Right forelimb (tissue), 1 donor: ENCODE data around the gene TADA2B.
"Not testable (repeated sequence)": the region's sequence is repeated elsewhere in the genome, so short reads cannot be mapped to it uniquely, and the experiment has no call there.

Experiments used
- DNase-seq: peaks from one replicate; pipeline ENCODE4 v3.0.0-alpha.2; 2018

Gene TADA2B

GRCh38 chr4:7083597-7084563 is 40.7 kb downstream of the TADA2B start:
- DNase-seq, result no peak

DNA sequence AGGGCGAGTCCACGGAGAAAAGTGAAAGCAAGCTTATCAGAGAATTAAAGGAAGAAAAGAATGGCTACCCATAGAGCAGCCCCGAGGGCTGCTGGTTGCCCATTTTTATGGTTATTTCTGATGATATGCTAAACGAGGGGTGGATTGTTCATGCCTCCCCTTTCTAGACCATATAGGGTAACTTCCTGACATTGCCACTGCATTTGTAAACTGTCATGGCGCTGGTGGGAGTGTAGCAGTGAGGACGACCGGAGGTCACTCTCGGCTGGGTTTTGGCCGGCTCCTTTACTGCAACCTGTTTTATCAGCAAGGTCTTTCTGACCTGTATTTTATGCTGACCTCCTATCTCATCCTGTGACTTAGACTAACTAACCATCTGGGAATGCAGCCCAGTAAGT is 41.4 kb downstream of the TADA2B start:
- not testable (repeated sequence) for DNase-seq

- no peak for DNase-seq
These were observed 43.2 kb downstream of the TADA2B start for GRCh38 chr4:7086384-7086783.

- DNase-seq, result no peak
These were observed 43.9 kb downstream of the TADA2B start for GRCh38 chr4:7087036-7087435.

DNA sequence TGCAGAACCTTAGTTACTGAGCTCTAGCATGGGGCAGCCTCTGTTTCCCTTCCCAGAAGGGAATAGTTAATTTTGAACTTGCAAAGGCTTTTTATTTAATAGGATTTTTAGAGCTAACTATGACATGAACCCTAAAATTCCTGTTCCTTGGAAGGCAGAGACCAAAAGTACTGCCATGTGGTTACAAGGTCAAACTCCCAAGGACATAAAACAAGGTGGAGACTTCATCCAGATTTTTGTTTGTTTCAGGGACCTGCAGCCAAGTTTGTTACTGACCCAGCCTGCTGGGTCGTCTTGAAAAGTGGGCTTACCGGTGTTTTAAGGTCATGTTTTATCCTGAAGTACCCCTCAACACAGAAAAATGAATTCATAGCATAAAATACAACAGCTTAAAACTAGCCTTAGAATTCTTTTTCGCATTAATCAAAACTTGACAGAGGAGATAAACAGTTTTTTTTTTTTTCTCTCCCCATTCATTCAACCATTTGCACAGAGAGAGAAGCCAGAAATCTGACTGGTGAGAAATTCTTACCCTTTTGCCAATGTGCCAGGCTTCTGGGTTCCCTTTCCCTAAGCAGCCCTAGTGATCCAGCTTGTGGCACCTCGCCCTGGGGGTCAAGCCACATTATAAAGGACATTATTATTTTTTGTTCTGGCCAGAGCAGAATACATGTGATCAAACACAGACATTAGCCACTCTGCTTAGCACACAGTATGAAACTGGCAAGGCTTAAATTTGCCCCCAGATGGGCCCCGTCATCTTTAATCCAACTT is 46.2 kb downstream of the TADA2B start:
- no peak for DNase-seq

DNA sequence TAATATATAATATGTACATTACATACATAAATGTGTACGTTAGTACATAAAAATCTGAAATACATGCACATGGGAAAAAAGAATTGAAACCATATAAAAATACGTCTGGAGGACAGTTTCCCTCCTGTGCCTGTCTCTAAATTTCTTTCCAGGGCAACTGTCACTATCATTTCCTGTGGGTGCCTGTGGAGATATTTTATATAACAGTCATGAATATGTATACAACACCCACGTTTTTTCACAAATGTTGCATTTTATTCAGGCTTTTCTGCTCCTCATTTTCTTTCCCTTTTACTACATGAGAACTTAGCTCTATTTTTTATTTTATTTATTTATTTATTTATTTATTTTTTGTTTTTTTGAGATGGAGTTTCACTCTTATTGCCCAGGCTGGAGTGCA is 48.9 kb downstream of the TADA2B start:
- no peak for DNase-seq

DNA sequence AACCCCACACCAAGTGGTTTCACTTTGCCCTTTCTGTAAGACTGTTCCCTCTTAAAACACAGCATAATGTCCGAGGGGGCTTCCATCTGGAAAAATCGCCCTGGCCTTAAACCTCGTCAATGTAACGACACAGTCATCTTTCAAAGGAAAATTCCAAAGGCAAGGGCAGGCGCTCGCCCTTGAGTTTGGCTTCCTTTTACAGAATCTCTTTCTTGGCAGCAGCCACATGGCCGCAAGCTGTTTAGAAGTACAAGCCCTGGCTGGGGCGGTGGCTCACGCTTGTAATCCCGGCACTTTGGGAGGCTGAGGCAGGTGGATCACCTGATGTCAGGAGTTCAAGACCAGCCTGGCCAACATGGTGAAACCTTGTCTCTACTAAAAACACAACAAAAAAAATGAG is 51.7 kb downstream of the TADA2B start:
- no peak for DNase-seq

GRCh38 chr4:7095611-7096155 is 52.5 kb downstream of the TADA2B start:
- DNase-seq, result no peak

DNA sequence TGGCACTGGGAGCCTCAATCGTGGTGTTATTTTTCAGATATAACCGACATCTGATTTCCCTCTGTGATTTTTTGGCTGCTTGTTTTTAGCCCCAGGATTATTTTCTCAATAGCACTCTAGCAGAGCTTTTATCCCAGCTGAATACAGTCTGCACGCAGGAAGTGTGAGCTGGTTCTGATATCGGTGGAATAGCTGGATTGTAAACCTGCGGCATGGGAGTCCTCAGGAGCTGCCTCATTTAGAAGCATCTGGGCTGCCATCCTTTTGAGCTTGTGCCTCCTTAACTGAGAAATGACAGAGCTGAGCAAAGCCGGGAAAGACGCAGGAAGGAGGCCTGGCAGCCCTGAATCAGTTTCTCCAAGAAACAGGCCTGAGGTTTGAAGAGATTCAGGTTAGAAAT is 53.1 kb downstream of the TADA2B start:
- DNase-seq, result no peak

DNA sequence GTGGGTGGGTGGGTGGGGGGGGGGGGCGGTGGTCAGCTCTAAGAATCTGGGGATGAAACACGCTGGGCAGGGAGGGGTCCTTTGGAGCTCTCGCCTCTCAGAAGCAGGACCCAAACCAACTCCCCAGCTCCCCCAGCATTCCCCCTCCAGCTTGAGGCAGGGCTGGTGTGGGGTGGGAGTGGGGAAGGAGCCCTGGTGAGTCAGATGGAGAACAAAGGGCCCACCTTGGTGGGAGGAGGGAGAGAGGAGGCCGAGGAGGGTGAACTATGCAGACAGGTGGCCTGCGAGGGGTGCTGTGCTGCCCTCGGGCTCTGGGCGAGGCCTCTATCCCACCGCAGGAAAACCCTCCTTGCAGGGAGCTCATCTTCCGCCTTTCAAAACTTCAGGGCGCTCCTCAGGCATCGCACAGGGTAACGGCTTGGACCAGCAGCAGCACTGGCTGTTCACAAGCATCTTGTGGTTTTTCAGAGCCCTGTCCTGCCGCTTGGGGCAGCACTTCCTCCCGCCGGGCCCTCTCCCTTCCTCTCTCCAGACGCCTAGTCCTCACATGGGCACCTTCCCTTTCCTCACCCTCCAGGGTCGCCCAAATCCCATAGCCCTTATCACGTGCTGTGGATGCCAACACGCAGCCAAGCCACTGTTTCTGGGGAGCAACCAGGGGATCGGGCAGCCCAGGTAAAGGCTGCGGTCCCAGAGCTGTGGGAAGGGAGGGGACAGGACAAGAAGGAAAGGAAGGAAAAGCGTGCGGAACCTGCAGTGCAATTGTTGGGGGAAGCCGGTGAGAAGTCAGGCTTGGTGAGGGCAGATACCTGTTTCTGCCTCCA is 58.7 kb downstream of the TADA2B start:
- no peak for DNase-seq

- not testable (repeated sequence) for DNase-seq
These were observed 59.3 kb downstream of the TADA2B start for GRCh38 chr4:7102516-7102909.

- peak; percentile 83 for DNase-seq
These were observed 59.9 kb downstream of the TADA2B start for GRCh38 chr4:7103031-7103606.

GRCh38 chr4:7103607-7104365 is 60.6 kb downstream of the TADA2B start:
- DNase-seq, result peak; percentile 74

- no peak for DNase-seq
These were observed 61.3 kb downstream of the TADA2B start for GRCh38 chr4:7104366-7105031.

- no peak for DNase-seq
These were observed 62.1 kb downstream of the TADA2B start for GRCh38 chr4:7105276-7105675.

- DNase-seq, result no peak
These were observed 64.2 kb downstream of the TADA2B start for GRCh38 chr4:7107166-7107905.
